Spleen (tissue), 7 donors: ENCODE measurements around the gene CRB1.

Experiments used
- CTCF ChIP-seq, 11 experiments: fragments of 200-600 bp in 7 of 11; fragments of 450-650 bp in 4 of 11; sonication (generic) in 4 of 11; IDR thresholded peaks in 8 of 11; conservative IDR thresholded peaks in 3 of 11; 1 replicate in 7 of 11; 2 replicates in 4 of 11; pipeline versions ENCODE4 v1.4.0 to v1.8.0; 2016 to 2021; ENCODE audit warnings: antibody characterized with exemption in 11 of 11, inconsistent platforms in 4 of 11, mild to moderate bottlenecking in 1 of 11
- POLR2A ChIP-seq, 3 donors: fragments of 450-650 bp; IDR thresholded peaks; one replicate each; pipeline ENCODE4 v1.5.1; 2017; ENCODE audit warnings: antibody characterized with exemption in 3 of 3, mild to moderate bottlenecking in 1 of 3
- donor health status: DM: no; HTN: no; CAD: no; lungs with moderate emphysema.
- donor health status: DM: no; HTN: no; CAD: no.
- donor health status: DM: no; HTN: no; CAD: no.

- no peak for TF ChIP-seq CTCF (IDR thresholded peaks at IDR 0.05 in 8 of 11, conservative IDR thresholded peaks at IDR 0.05 in 3 of 11)
- no peak for TF ChIP-seq POLR2A (IDR thresholded peaks at IDR 0.05)
Observed at GRCh38 chr1:197429372-197429771, 161.3 kb downstream of the CRB1 start.
